ENCODE data around the gene KIAA0040.

DNA sequence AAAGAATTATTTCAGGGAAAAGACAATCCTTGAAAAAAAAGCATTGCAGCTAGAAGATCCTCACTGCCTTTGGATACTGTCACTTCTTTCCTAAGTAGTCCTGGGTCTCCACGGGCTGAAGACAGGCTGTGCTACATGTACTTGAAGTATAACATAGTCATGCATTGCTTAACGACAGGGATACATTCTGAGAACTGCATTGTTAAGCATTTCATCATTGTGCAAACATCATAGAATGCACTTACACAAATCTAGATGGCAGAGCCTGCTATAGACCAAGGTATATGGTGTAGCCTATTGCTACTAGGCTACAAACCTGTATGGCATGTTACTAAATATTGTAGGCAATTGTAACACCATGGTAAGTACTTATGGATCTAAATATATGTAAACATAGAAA, 54.0 kb downstream of the KIAA0040 start:
- TF ChIP-seq CTCF (IDR thresholded peaks at IDR 0.05) (no peak), POLR2A (IDR thresholded peaks at IDR 0.05) (no peak)
